GM12875 (cell line): ENCODE results near the gene KPTN.

Experiments
- H3K4me3 ChIP-seq: one replicate; pipeline ENCODE4 v1.5.1; 2011; ENCODE audit warnings: low read depth, low read length, control low read depth
- TF ChIP-seq, protein P1 (sequence below): IDR thresholded peaks from 2 replicates; pipeline ENCODE4 v1.5.1; 2011; ENCODE audit warnings: low read depth, mild to moderate bottlenecking, control low read depth, inconsistent platforms, low read length, moderate library complexity, borderline replicate concordance; ENCODE audit not compliant: insufficient read depth

KPTN gene

DNA sequence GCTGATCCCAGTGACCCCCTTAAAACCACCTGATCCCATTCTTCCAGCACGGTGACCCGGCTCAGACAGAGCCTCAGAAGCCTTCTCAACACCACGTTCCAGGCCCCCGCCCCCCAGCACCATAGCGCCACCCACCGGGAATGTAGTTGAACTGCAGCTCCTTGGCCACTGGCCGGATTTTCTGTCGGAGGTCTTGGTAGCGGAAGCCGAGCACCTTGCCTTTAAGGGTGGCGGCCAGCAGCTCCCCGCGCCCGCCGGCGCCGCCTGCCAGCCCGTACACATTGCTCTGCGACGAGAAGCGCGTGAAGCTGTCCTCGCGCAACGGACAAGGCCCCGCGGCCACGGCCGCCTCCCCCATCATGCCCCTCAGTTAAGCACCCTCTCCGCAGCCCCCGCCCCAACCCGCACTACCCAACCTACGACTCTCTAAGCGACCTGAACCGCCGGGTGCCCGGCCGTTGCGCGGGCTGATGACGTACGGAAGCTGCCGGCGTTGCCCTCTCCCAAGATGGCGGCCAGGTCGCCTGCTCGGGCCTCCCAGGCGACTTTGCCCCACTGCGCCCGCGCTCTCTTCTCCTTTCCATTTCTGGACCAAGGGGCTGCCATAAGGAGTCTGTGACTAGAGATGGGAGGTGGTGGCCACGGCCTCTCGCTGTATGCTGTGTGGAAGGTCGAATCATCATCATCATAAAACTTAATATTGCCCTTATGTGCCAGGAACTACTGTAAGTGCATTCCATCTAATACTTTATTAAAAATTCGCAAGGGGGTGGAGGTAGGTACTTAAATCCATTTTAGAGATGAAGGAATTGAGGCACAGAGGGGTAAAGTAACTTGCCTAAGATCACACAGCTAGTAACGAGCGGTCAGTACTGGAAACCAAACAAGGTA, at the start of gene KPTN:
Gene KPTN (minus strand): TSS at position 420 of the 891 bp plus-strand sequence. CDS start 59 bp downstream, at position 361.
- peak within 1 kb of the TSS; percentile 81 for H3K4me3 ChIP-seq

DNA sequence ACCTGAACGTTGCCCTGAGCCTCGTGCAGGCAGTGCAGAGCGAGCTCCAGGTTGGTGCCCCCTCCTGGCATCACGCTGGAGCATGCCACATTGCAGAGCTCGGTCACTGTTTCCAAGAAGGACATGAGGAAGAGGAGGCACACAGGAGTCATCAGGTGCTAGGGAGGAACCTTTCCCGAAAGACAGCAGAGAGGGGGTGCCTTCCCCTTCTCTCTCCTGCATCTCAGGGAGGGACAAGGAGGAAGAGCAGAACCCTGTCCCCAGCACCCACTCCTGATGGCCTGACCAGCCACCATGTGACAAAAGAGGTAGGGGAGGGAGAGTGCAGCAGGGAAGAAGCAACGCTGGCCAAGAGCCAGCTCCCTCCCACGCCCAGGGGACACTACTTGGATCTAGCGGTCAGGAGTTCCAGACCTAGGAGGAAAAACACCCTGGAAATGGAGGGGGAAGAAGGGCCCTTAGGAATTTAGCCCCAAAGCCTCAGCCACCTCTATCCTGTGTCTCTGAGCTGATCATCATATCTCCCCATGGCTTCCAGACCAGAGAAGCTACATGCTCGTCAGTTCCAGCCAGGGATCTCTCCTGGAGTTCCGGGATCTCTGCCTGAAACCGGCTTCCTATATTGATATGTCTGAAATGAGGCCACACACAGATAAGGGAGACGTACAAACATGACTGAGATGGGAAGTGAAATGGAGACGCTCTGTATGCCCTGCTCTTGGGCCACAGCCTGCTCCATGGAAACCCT, 47.8 kb upstream of the KPTN start:
- no peak overlapping the region for H3K4me3 ChIP-seq
- TF ChIP-seq, protein P1, sequence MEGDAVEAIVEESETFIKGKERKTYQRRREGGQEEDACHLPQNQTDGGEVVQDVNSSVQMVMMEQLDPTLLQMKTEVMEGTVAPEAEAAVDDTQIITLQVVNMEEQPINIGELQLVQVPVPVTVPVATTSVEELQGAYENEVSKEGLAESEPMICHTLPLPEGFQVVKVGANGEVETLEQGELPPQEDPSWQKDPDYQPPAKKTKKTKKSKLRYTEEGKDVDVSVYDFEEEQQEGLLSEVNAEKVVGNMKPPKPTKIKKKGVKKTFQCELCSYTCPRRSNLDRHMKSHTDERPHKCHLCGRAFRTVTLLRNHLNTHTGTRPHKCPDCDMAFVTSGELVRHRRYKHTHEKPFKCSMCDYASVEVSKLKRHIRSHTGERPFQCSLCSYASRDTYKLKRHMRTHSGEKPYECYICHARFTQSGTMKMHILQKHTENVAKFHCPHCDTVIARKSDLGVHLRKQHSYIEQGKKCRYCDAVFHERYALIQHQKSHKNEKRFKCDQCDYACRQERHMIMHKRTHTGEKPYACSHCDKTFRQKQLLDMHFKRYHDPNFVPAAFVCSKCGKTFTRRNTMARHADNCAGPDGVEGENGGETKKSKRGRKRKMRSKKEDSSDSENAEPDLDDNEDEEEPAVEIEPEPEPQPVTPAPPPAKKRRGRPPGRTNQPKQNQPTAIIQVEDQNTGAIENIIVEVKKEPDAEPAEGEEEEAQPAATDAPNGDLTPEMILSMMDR: no peak

More for the DNA sequence above, at the start of gene KPTN:
- TF ChIP-seq, protein P1: peak; percentile 97

DNA sequence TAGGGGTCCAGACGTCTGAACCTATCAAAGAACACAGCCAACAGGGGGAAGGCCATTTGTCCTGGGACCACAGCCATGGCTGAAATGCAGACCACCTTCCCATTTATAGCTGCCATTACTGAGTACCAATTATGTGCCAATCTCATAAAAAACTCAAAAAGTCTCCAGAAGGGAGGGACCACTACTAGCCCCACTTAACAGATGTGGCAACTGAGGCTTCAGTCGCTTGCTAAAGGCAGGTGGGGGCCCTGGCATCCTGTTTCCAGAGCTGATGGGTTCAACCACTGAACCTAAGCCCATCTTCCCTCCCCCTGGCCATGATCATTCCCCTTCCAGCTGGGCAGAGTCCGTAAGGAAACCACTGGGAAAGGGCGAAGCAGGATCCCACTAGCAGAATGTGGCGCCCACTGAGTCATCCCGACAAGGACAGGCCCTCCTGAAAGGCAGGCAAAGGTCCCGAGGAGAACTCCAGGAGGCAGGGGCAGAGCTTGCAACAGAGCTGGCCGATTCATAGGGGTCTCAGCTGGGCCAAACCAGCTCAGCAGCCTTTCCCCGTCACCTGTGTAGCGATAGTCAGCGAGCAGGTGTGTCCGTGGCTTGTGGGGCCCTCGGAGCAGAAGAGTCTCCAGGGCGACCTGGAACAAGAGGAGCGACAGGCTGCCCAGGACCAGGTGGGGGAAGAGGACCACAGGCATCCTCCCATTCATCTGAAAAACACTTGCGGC, 45.2 kb upstream of the KPTN start:
- H3K4me3 ChIP-seq: no peak overlapping the region
- TF ChIP-seq, protein P1: no peak

DNA sequence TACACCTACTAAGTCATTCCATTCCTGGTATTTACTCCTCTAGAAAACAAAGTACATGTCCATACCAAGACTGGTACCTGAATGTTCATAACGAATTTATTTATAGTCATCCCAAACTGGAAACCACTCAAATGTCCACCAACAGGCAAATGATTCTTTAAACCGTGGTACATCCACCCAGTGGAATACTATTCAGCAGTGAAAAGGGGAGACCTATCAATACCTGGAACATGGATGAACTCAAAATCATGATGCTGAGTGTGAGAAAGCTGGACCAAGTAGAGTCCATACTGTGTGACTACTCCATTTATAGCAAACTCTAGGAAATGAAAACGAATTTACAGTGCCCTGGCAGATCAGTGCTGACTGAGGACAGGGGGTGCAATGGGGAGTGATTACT, 42.8 kb upstream of the KPTN start:
- no peak overlapping the region for H3K4me3 ChIP-seq
- TF ChIP-seq, protein P1: no peak

DNA sequence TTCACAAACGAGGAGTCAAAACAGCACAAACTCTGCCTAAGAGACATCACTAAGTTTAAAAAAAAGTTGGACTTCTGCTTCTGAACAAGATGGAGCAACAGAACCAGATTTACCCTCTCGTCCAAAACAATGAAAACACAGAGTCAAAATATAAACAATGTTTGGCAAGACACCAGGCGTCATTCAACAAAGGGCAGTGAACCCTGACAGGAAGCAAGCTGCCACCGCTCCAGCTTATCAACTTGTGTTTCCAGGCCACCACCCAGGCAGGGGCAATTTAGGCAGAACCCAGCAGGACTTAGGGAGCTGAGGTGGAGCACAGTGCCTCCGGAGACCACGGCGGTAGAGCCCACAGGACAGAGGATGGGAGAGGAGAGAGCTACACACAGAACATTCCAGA, 39.5 kb upstream of the KPTN start:
- no peak overlapping the region for H3K4me3 ChIP-seq
- TF ChIP-seq, protein P1: no peak

DNA sequence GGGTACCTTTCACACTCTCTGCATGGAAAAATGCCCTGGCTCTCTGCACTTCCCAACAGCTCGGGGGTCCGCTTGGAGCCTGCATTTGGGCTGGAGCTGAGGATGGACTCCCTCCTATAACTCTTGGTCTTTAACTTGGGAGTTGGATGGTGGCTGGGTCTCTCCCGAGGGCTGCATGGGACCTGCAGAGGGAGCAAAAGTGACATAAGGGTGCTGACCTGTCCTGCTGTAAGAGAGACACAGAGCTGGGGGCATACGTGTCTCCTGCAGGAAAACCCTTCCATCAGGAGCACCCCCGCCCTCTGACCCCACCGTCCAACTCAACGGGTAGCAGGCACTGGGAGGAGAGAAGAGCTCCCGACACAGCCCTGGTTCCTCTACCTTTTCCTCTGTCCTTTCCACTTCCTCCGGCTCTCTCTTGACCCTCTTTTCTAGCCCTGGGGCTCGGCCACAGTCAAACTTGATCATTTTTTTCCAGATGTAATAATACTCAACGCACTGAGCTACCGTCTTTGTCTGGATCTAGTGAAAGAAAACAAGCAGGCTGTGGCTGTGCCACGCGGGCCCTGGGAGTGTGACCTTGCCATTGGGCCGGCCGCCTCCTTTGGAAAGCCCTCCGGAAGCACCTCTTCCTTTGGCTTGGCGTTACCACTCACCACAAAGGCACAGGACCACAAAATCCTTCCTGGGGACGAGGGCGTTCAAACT, 37.6 kb upstream of the KPTN start:
- TF ChIP-seq, protein P1: no peak
- no peak overlapping the region for H3K4me3 ChIP-seq
